8988T (cell line): ENCODE results near the gene IFRD2.
A peak's percentile ranks its signal among the peaks of the same experiment; 100 is the strongest.
"Not testable (repeated sequence)": the region's sequence is repeated elsewhere in the genome, so short reads cannot be mapped to it uniquely, and the experiment has no call there.

Source experiments
- DNase-seq: peaks from one replicate; pipeline ENCODE4 v3.0.0; 2011

The IFRD2 gene

DNA sequence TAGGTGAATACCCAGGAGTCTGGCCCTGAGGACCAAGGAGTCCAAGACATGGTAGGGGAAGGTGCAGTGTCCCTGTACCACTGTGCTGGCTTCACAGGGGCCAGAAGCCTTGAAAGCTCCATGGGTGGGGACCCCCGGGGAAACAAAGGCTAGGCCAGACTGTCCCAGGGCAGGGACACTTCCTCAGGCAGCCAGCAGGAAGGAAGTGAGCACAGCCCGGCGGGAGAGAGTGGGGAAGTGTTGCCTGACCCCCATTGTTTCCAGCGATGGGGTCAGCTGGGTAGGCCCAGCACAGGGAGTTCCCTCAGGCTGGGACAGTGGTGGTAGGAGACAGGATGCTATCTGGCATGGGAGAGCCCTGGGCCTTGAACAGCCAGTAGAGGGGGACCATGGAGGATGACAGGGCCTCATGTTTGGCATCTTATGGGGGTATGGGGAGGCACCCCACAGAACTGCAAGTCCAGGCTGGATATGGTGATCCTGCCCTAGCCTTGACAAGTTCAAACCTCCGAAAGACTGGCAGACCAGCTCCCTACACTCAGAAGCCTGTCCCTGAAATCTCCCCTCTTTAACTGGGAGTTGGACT lies 31.5 kb upstream of the IFRD2 start:
- no peak for DNase-seq

- DNase-seq, result no peak
These were observed 30.9 kb upstream of the IFRD2 start for GRCh38 chr3:50323092-50323600.

DNA sequence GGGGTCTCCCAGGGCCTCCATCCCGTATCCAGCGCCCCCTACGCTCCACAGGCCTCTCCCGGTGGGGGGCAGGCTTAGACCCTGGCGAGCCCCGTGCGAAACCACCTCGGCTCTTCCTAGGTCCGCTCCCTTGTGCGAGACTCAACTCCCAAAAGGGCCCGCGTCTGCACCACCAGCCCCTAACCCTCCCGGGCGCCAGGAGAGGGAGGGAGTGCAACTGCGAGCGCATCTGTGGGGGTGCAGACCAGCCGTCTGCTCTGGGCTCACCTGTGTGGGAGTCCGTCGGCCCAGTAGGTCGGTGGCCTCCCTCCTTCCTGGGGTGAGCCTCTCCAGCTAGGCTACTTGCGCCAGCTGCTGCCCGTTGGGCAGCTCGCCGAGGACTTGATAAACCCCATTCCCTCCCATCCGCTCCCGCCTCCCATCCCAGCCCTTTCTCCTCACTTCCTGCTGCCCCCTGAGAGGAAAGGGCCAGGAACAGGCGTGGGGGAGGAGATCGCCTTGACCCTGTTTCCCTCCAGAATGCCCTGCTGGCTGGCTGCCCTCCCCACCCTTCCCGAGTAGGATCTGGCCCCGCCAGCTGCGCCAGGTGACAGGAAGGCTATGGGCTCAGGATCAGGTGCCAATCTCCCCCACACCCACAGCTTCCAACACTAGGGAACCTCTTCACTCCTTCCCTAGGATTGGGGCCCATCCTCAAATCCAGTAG lies 30.3 kb upstream of the IFRD2 start, which contains the start of gene HYAL2:
HYAL2 (minus strand) TSS at position 360 of the 706 bp plus-strand sequence. CDS start 2,256 bp downstream, outside the sequence.
- DNase-seq, result no peak

- DNase-seq, result no peak
These were observed 29.8 kb upstream of the IFRD2 start for GRCh38 chr3:50322115-50322385.

- DNase-seq, result peak; percentile 96
These were observed 29.3 kb upstream of the IFRD2 start for GRCh38 chr3:50321336-50322114.

DNA sequence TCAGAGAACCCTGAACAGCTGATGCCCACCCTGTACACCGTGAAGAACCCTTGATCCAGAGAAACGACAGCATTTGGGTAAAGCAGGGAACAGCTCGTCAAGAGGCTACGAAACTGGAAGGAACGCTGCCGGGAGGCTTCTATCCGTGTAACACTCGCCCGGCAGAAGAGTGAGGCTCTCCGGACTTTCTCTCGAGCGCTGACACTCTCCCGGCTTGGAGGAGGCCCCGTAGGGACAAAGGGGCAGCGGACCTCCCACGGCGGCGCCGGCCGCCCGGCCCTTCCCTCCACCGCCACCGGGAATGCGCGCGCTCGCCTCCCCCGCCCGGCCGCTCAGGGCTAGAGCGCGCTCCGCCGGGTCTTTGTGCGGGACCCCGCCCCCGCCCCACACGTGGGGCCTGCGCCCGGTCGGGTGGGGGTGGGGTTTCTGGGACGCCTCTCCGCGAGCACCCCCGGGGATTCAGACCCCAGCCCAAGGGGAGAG lies 28.7 kb upstream of the IFRD2 start:
- DNase-seq, result peak; percentile 80

DNA sequence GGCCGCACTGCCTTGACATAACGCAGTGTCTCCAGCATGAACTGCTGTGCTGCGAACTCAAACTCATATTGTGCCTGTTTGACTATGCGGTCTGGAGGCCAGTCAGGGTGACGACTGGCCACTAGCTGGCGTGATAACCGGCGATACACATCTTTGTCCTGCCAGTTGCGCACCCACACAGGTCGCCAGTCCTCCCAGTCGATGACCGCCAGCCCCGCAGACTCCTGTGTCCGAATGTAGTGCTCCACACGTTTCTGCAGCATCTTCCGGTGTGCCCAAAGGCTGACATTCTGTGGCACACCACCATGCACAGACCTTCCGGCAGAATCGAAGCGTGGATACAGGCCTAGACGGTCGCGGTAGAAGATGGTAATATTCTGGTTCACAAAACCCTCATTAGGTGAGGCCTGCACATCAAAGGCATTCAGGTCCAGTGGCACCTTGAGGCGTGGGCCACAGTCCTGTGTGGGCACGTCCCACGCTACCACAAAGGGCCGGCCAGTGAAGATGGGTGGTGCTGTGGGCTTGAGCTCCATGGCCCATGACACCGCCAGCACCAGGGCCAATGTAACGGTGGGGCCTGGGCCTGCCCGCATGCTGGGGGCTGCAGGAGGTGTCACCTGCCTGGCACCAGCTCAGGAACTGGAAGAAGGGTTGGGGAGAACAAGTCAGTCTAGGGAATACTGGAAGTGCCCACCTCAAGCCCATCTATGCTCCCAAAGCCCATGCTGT lies 27.8 kb upstream of the IFRD2 start:
- no peak for DNase-seq

DNA sequence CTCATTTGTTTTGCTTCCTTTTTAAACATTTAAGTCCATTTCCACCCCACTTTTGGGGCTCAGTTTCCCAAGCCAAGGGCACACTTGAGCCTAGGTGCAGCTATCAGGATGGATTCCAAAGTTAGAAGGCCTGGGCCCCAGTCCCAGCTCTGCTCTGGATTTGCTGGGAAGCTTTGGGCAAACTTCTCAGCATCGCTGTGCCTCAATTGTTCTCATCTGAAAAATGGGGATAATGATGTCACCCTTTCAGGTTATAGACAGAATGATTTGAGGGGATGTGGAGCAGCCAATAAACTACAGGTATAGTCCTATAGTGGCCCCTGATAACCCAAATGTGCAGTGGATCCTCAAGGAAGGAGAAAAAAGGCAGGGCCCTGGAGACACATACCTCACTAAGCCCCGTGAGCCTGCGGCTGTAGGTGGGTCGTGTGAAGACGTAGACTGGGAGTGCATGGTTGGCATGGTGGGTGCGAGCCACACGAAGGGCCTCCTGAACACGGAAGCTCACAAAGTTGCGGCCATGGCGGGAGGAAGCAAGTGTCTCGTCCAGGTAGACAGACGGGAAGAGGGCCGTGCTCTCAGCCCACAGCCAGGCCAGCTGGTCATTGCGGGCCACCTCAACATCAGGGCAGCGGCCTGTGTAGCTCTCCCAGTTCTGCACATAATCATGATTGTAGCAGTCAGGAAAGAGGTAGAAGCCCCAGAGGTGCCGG lies 27.1 kb upstream of the IFRD2 start:
- no peak for DNase-seq

GRCh38 chr3:50318615-50319014 lies 26.4 kb upstream of the IFRD2 start:
- DNase-seq, result no peak

GRCh38 chr3:50318163-50318562 lies 25.9 kb upstream of the IFRD2 start:
- no peak for DNase-seq

DNA sequence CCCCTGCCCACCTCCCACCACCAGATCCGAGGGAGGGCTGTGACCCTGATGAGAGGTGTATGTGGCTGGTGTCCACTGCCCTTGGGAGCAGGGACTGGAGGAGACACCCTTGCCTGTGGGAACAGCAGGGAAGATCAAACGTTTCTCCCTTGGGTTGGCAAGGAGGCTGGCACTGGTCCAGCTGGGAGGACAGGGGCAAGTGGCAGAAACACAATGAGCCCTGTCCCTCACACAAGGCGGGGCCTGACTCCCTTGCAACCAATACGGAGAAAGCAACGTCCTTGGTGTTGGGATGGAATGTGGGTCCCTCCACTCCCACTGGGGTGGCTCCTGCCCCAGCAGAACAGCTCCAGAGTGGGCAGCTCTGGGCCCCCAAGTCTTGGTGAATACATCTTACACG lies 25.1 kb upstream of the IFRD2 start:
- DNase-seq, result no peak

DNA sequence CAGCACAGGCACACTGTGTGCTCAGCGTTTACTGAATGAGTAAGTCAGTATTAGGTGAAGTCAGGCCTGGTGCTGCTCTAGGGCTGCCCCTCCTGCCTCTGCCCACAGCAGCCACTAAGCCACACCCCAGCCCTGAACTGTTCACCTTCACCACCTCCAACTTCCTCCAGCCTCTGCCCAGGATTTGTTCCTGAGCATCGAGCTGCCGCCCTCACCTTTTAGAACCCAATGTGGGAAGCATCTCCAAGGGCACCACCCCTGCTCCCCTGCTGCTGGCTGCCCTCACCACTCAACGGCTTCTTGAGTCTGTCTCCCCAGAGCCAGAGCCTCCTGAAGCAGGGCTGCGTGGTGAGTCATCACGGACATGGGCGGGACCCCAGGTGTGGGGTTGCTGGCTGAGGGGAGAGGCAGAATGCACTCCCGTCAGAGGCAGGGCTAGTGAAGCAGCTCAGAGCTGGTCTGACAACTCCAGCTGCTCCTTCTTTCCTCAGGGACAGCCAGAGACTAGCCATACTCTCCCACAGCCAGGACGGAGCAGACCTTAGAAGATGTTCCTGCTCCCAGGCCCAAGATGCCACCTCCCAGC lies 24.5 kb upstream of the IFRD2 start:
- DNase-seq, result peak; percentile 85

DNA sequence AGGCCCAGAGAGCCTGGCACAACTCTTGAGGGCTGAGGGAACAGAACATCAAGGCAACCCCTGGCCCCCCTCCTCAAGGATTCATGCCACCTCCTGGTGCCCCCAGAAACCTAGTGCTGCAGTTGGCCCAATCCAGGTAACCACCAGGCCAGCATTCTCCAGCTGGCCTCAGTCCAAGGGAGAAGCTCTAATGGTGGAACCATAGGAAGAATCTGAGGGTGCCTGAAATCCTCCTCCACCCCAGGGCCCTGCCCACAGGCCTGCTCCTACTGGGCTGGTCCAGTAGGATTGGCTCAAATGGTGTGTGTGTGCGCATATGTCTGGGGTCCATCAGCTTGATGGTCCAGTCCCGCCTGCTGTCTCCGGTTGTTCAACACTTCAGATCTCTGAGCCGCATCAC lies 22.6 kb upstream of the IFRD2 start:
- no peak for DNase-seq

- DNase-seq, result no peak
These were observed 22.1 kb upstream of the IFRD2 start for GRCh38 chr3:50314342-50314741.

GRCh38 chr3:50312041-50312440 lies 19.8 kb upstream of the IFRD2 start:
- not testable (repeated sequence) for DNase-seq

- no peak for DNase-seq
These were observed 12.4 kb upstream of the IFRD2 start for GRCh38 chr3:50304601-50305000.

GRCh38 chr3:50303013-50303815 lies 11.0 kb upstream of the IFRD2 start, which contains the start of gene HYAL1:
Gene HYAL1, minus strand, starts transcription at chr3:50303574. Its CDS starts 618 bp downstream, at chr3:50302956.
- no peak for DNase-seq

GRCh38 chr3:50302095-50303012 lies 10.1 kb upstream of the IFRD2 start:
- DNase-seq, result no peak

- no peak for DNase-seq
These were observed 8.5 kb upstream of the IFRD2 start for GRCh38 chr3:50300681-50301254.
